Stimulated activated CD8-positive, alpha-beta memory T cell treated with anti-CD3 and anti-CD28 coated beads, Interleukin-12 subunit alpha, Interleukin-12 subunit beta, amount 100 ng/mL, for 1 hour (primary cell): ENCODE results near the gene PLD1.
A peak's percentile ranks its signal among the peaks of the same experiment; 100 is the strongest.

Experiments
- DNase-seq: peaks from one replicate; pipeline ENCODE4 v3.0.0-alpha.2; 2020; ENCODE audit warnings: low read depth

PLD1 gene

GRCh38 chr3:171792531-171792930, 17.8 kb downstream of the PLD1 start:
- no peak for DNase-seq

GRCh38 chr3:171791692-171792076, 18.6 kb downstream of the PLD1 start:
- no peak for DNase-seq

- DNase-seq, result no peak
These were observed 19.2 kb downstream of the PLD1 start for GRCh38 chr3:171790898-171791691.

- no peak for DNase-seq
These were observed 19.7 kb downstream of the PLD1 start for GRCh38 chr3:171790574-171790897.

GRCh38 chr3:171789759-171790505, 20.4 kb downstream of the PLD1 start:
- no peak for DNase-seq

GRCh38 chr3:171788546-171789351, 21.5 kb downstream of the PLD1 start:
- no peak for DNase-seq

- DNase-seq, result no peak
These were observed 23.3 kb downstream of the PLD1 start for GRCh38 chr3:171786997-171787396.

GRCh38 chr3:171784937-171785336, 25.3 kb downstream of the PLD1 start:
- no peak for DNase-seq

GRCh38 chr3:171784387-171784786, 25.9 kb downstream of the PLD1 start:
- DNase-seq, result no peak

- DNase-seq, result no peak
These were observed 26.7 kb downstream of the PLD1 start for GRCh38 chr3:171783626-171784025.

- DNase-seq, result no peak
These were observed 27.2 kb downstream of the PLD1 start for GRCh38 chr3:171783086-171783485.

- no peak for DNase-seq
These were observed 27.7 kb downstream of the PLD1 start for GRCh38 chr3:171782617-171783016.

GRCh38 chr3:171781711-171782127, 28.6 kb downstream of the PLD1 start:
- no peak for DNase-seq

- DNase-seq, result no peak
These were observed 31.8 kb downstream of the PLD1 start for GRCh38 chr3:171778493-171778892.

- DNase-seq, result no peak
These were observed 32.7 kb downstream of the PLD1 start for GRCh38 chr3:171777596-171777995.

GRCh38 chr3:171776839-171777583, 33.3 kb downstream of the PLD1 start:
- no peak for DNase-seq

- no peak for DNase-seq
These were observed 33.9 kb downstream of the PLD1 start for GRCh38 chr3:171776411-171776810.

GRCh38 chr3:171775943-171776342, 34.3 kb downstream of the PLD1 start:
- no peak for DNase-seq

- no peak for DNase-seq
These were observed 35.8 kb downstream of the PLD1 start for GRCh38 chr3:171774521-171774920.

GRCh38 chr3:171772427-171773056, 37.7 kb downstream of the PLD1 start:
- peak; percentile 7 for DNase-seq
